ENCODE results near the gene SIDT2. TPM values are rescaled to one million over a fixed set of nuclear protein-coding genes. Genes with fewer than 3 reads are reported as not detected.
"Not testable (repeated sequence)": the region's sequence is repeated elsewhere in the genome, so short reads cannot be mapped to it uniquely, and the experiment has no call there.

The SIDT2 gene
- total RNA-seq (2021) (20.1 and 20.3 TPM in 2 replicates), Bru-seq, nascent RNA (percentile 53 among the genes with signal in this experiment), BruChase-seq, experiment 1, labeled RNA remaining after a 2-hour chase (percentile 76 among the genes with signal in this experiment), BruChase-seq, experiment 2, labeled RNA remaining after a 6-hour chase (percentile 87 among the genes with signal in this experiment)
- long read RNA-seq, full-length matches to known transcripts = 1 of 28 reads
- long read RNA-seq, partial matches to known transcripts = 3 of 28 reads
- long read RNA-seq, other reads (novel, unspliced or antisense) = 24 of 28 reads

DNA sequence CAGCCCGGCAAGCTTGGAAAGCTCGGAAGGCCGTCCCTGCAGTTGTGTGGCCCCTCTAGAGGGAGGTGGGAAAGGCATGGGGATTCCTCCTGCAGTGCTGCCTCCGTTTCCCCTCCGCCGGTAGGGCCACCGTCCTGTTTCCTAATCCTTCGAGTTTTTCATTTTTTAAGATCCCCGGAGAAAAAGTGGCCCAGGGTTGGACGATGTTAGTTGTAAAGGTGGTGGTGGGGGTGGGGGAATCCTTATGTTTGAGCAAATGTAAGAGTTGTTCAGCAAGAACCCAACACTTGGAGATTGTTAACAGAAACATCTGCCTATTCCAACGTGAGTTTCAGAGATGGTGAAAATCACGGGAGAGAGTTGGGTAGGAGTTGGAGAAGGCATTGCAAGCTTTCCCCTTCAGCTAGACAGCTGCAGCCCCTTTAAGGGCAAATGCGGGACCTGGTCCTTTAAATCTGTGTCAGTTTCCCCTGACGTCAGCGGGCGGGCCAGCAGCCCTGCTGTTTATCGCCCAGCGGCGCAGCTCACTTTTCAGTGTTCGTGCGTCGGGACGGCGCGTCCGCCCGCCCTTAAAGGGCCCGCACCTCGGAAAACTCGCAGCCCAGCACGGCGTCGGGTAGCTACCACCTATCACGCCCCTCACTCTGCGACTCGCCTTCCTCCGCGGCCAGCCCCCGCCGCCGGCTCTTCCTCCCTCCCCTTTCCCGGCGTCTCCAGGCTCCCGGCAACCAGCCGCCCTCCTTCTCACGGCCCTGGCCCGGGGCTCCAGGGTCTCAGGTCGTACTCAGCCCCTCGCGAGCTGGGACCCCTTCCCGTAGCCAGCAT is at the start of gene SIDT2:
Gene SIDT2, plus strand, starts transcription at position 534 of the 825 bp plus-strand sequence. CDS start 521 bp downstream, outside the sequence.
- H3K4me1 ChIP-seq (replicated peaks; ENCODE audit: insufficient read depth) = peaks cover 19% of the 10 kb centered on the region
- H3K27ac ChIP-seq = no peak within 1 kb of the TSS
- TF ChIP-seq EZH2 (IDR thresholded peaks at IDR 0.05; ENCODE audit: low read depth) = no peak
- TF ChIP-seq, protein P1, sequence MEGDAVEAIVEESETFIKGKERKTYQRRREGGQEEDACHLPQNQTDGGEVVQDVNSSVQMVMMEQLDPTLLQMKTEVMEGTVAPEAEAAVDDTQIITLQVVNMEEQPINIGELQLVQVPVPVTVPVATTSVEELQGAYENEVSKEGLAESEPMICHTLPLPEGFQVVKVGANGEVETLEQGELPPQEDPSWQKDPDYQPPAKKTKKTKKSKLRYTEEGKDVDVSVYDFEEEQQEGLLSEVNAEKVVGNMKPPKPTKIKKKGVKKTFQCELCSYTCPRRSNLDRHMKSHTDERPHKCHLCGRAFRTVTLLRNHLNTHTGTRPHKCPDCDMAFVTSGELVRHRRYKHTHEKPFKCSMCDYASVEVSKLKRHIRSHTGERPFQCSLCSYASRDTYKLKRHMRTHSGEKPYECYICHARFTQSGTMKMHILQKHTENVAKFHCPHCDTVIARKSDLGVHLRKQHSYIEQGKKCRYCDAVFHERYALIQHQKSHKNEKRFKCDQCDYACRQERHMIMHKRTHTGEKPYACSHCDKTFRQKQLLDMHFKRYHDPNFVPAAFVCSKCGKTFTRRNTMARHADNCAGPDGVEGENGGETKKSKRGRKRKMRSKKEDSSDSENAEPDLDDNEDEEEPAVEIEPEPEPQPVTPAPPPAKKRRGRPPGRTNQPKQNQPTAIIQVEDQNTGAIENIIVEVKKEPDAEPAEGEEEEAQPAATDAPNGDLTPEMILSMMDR (conservative IDR thresholded peaks at IDR 0.05) = no peak
- H4K20me1 ChIP-seq (ENCODE audit: insufficient read depth) = no peaks in the 10 kb centered on the region
- BruUV-seq (replicated peaks) = no TSS peak
- peak within 1 kb of the TSS; percentile 94 for H2AFZ ChIP-seq
- H3K4me2 ChIP-seq = peak within 1 kb of the TSS; percentile 99
- no peaks in the 10 kb centered on the region for H3K36me3 ChIP-seq (ENCODE audit: low read depth)
- ChIA-PET CTCF (interaction anchor here (0.6 to 1.5 kb wide), 3 partner anchors 21 to 70 kb away, joined by 3 to 11 read pairs (median 5); no protein-coding TSS in a partner anchor), POLR2A (ENCODE audit: unreplicated experiment) (interaction anchor here (0.6 to 0.7 kb wide), 2 partner anchors 44 to 192 kb away, joined by 4 read pairs; no protein-coding TSS in a partner anchor)
- peaks cover 14% of the 10 kb centered on the region; the same call in 1 of the 2 replicates for H3F3A ChIP-seq (ENCODE audit: insufficient read depth, low read depth)
- peak; percentile 85 to 87 for DNase-seq
- H3K9me2 ChIP-seq (ENCODE audit: insufficient read depth) = no peaks in the 10 kb centered on the region
- no peaks in the 10 kb centered on the region for H3K79me2 ChIP-seq (ENCODE audit: low read depth)
- intact Hi-C loops (cut with micrococcal nuclease; ENCODE audit: unreplicated experiment) = loop anchor here (2.0 kb wide), 1 partner anchor 42 kb away; no protein-coding TSS in a partner anchor
- H3K9me3 ChIP-seq (ENCODE audit: insufficient read depth, low read depth) = no peaks in the 10 kb centered on the region
- no peaks in the 10 kb centered on the region for H3K27me3 ChIP-seq (ENCODE audit: insufficient read depth, low read depth)
- peak within 1 kb of the TSS; percentile 63 for H3K4me3 ChIP-seq

DNA sequence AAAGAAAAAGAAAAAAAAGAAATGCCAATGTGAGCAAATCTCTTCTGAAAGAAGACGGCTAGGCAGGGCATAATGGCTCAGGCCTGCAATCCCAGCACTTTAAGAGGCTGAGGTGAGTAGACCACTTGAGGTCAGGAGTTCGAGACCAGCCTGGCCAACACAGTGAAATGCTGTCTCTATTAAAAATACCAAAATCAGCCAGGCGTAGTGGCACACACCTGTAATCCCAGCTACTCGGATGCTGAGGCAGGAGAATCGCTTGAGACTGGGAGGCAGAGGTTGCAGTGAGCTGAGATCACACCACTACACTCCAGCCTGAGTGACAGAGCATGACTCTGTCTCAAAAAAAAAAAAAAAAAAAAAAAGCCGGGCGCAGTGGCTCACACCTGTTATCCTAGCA is 48.1 kb upstream of the SIDT2 start:
- H4K20me1 ChIP-seq (ENCODE audit: insufficient read depth); BruUV-seq (replicated peaks); H3K4me3 ChIP-seq; H3K4me1 ChIP-seq (replicated peaks; ENCODE audit: insufficient read depth); H3K27ac ChIP-seq; H3K9me3 ChIP-seq (ENCODE audit: insufficient read depth, low read depth); POLR2A ChIA-PET (ENCODE audit: unreplicated experiment); H3K9me2 ChIP-seq (ENCODE audit: insufficient read depth); H3K36me3 ChIP-seq (ENCODE audit: low read depth); intact Hi-C loops (cut with micrococcal nuclease; ENCODE audit: unreplicated experiment); H2AFZ ChIP-seq; CTCF ChIA-PET; H3K27me3 ChIP-seq (ENCODE audit: insufficient read depth, low read depth); DNase-seq; H3K79me2 ChIP-seq (ENCODE audit: low read depth); H3K4me2 ChIP-seq; H3F3A ChIP-seq (ENCODE audit: insufficient read depth, low read depth): not testable (repeated sequence)

DNA sequence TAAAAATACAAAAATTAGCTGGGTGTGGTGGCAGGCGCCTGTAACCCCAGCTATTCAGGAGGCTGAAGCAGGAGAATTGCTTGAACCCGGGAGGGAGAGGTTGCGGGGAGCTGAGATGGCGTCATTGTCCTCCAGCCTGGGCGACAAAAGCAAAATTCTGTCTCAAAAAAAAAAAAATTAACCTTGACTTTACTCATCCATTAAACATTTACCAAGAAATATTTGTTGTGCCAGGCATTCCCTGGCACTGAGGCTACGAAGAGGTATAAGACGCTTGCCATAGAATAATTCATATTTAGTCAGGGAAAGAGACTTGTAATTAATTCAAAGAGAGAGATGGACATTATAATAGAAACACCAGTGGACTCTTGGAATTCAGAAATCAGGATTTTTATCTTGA is 47.7 kb upstream of the SIDT2 start:
- H3K36me3 ChIP-seq (ENCODE audit: low read depth) = no peaks in the 10 kb centered on the region
- TF ChIP-seq, protein P1 (conservative IDR thresholded peaks at IDR 0.05) = no peak
- no peak for TF ChIP-seq EZH2 (IDR thresholded peaks at IDR 0.05; ENCODE audit: low read depth)
- H3K9me3 ChIP-seq (ENCODE audit: insufficient read depth, low read depth) = no peaks in the 10 kb centered on the region
- H3K27ac ChIP-seq = no peak overlapping the region
- H4K20me1 ChIP-seq (ENCODE audit: insufficient read depth) = no peaks in the 10 kb centered on the region
- H2AFZ ChIP-seq = no peak overlapping the region
- CTCF ChIA-PET = no interaction called here
- no peaks in the 10 kb centered on the region for H3F3A ChIP-seq (ENCODE audit: insufficient read depth, low read depth)
- intact Hi-C loops (cut with micrococcal nuclease; ENCODE audit: unreplicated experiment) = no loop called here
- H3K9me2 ChIP-seq (ENCODE audit: insufficient read depth) = no peaks in the 10 kb centered on the region
- H3K4me1 ChIP-seq (replicated peaks; ENCODE audit: insufficient read depth) = no peaks in the 10 kb centered on the region
- H3K4me2 ChIP-seq = no peak overlapping the region
- no TSS peak for BruUV-seq (replicated peaks)
- DNase-seq = no peak
- no peaks in the 10 kb centered on the region for H3K27me3 ChIP-seq (ENCODE audit: insufficient read depth, low read depth)
- no peaks in the 10 kb centered on the region for H3K79me2 ChIP-seq (ENCODE audit: low read depth)
- POLR2A ChIA-PET (ENCODE audit: unreplicated experiment) = no interaction called here
- no peak overlapping the region for H3K4me3 ChIP-seq
